ENCODE measurements around the gene AFF1.

DNA sequence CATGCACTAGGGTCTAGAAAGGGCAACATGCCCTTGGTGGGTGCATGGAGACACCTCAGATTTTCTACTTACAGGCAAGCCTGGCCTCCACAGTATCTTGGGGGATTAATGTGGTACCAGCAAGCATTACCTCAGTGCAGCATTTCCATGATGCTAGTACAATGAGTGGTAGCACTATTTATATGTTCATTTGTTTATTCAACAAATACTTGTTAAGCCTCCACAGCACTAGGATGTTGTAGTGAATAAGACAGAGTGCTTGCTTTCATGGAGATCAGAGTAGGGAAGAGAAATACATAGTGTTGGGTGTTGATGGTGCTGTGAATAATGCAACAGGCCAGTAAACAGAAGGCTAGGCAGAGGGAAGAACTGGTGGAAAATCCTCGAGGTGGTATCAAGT is 152.2 kb downstream of the AFF1 start:
- TF ChIP-seq, protein P1, sequence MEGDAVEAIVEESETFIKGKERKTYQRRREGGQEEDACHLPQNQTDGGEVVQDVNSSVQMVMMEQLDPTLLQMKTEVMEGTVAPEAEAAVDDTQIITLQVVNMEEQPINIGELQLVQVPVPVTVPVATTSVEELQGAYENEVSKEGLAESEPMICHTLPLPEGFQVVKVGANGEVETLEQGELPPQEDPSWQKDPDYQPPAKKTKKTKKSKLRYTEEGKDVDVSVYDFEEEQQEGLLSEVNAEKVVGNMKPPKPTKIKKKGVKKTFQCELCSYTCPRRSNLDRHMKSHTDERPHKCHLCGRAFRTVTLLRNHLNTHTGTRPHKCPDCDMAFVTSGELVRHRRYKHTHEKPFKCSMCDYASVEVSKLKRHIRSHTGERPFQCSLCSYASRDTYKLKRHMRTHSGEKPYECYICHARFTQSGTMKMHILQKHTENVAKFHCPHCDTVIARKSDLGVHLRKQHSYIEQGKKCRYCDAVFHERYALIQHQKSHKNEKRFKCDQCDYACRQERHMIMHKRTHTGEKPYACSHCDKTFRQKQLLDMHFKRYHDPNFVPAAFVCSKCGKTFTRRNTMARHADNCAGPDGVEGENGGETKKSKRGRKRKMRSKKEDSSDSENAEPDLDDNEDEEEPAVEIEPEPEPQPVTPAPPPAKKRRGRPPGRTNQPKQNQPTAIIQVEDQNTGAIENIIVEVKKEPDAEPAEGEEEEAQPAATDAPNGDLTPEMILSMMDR (optimal IDR thresholded peaks at IDR 0.05 in 1 of 3, IDR thresholded peaks at IDR 0.05 in 1 of 3, conservative IDR thresholded peaks at IDR 0.05 in 1 of 3; ENCODE audit: extremely low read depth in 1 of 3, insufficient read depth in 2 of 3, low read length in 3 of 3), result no peak
- TF ChIP-seq EZH2 (IDR thresholded peaks at IDR 0.05; ENCODE audit: low read length), result no peak

Measured in keratinocyte (primary cell).